ENCODE results near the gene RBSN. TPM values are rescaled to one million over a fixed set of nuclear protein-coding genes. Genes with fewer than 3 reads are reported as not detected.

Gene RBSN
- total and polyA plus RNA-seq, 8 donors, result 24.5 to 37.0 (median 32.7) TPM

DNA sequence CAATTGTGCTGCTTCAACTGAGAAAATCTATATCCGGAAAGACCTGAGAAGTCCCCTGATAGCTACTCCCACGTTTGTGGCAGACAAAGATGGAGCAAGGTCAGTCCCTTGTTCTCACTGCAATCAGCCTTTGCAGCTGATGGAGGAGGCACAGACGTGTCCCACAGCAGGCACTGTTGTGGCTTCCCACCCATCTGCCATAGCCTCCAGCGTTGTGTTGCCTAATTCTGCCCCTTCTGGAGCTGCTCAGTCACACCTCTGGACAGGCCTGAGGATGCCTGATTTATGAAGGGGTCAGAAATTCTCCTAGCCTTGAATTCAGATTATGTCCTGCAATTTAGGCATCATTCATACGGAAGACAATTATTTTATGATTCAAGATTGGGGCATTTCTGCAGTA, 75.7 kb downstream of the RBSN start:
- TF ChIP-seq, protein P1, sequence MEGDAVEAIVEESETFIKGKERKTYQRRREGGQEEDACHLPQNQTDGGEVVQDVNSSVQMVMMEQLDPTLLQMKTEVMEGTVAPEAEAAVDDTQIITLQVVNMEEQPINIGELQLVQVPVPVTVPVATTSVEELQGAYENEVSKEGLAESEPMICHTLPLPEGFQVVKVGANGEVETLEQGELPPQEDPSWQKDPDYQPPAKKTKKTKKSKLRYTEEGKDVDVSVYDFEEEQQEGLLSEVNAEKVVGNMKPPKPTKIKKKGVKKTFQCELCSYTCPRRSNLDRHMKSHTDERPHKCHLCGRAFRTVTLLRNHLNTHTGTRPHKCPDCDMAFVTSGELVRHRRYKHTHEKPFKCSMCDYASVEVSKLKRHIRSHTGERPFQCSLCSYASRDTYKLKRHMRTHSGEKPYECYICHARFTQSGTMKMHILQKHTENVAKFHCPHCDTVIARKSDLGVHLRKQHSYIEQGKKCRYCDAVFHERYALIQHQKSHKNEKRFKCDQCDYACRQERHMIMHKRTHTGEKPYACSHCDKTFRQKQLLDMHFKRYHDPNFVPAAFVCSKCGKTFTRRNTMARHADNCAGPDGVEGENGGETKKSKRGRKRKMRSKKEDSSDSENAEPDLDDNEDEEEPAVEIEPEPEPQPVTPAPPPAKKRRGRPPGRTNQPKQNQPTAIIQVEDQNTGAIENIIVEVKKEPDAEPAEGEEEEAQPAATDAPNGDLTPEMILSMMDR (IDR thresholded peaks at IDR 0.05), result no peak
- no peak for DNase-seq
- Histone ChIP-seq H3K4me3 (no peak overlapping the region), H3K27me3 (no peaks in the 10 kb centered on the region), H3K36me3 (peaks cover 0 to 100% of the 10 kb centered on the region in 2 donors), H3K27ac (no peak overlapping the region), H3K9me3 (no peaks in the 10 kb centered on the region), H3K4me1 (no peaks in the 10 kb centered on the region)
- intact Hi-C loops (cut with DNase I), result no loop called here
- no peak for ATAC-seq

Other genes with a start within 250 kb of the RBSN start
- gene NR2C2, start 151.6 kb downstream of the RBSN start, total RNA-seq, result 10 to 100 TPM; 37.7 to 41.9 TPM
- 10 to 100 TPM; 52.6 to 65.4 (median 57.2) TPM for gene NR2C2, start 151.6 kb downstream of the RBSN start, polyA plus RNA-seq (ENCODE audit: insufficient read length in 6 of 6)
- 10 to 100 TPM; 62.4 to 70.2 TPM for gene MRPS25, start 33.8 kb downstream of the RBSN start, total RNA-seq
- 10 to 100 TPM; 56.0 to 78.7 (median 73.8) TPM for gene MRPS25, start 33.8 kb downstream of the RBSN start, polyA plus RNA-seq (ENCODE audit: insufficient read length in 6 of 6)
- 10 to 100 TPM; 38.0 to 41.4 TPM for gene CAPN7, start 107.1 kb upstream of the RBSN start, total RNA-seq
- 10 to 100 TPM; 46.7 to 66.5 (median 51.8) TPM for gene CAPN7, start 107.1 kb upstream of the RBSN start, polyA plus RNA-seq (ENCODE audit: insufficient read length in 6 of 6)
- 10 to 100 TPM; 53.3 to 62.2 TPM for gene SH3BP5, start 233.4 kb upstream of the RBSN start, total RNA-seq
- gene SH3BP5, start 233.4 kb upstream of the RBSN start, polyA plus RNA-seq (ENCODE audit: insufficient read length in 6 of 6), result 10 to 100 TPM; 57.0 to 65.5 (median 60.9) TPM